Measurements from ENCODE around the gene ISYNA1.

GRCh38 chr19:18418483-18419194 lies 19.3 kb downstream of the ISYNA1 start:
- TF ChIP-seq CTCF (IDR thresholded peaks at IDR 0.05) (no peak), EZH2 (IDR thresholded peaks at IDR 0.05) (no peak)
